GM06990 (cell line): ENCODE measurements around the gene LAMB3.

Source experiments
- DNase-seq: peaks from one replicate; pipeline ENCODE4 v3.0.0-alpha.2; 2011; ENCODE audit not compliant: insufficient read length; ENCODE audit errors: extremely low read depth
- H3K27me3 ChIP-seq: replicated peaks from 2 replicates; pipeline ENCODE4 v1.6.0; 2011; ENCODE audit warnings: low read length; ENCODE audit not compliant: control insufficient read depth, insufficient read depth
- H3K36me3 ChIP-seq: 2 replicates; pipeline ENCODE4 v1.5.1; 2011; ENCODE audit warnings: low read length; ENCODE audit not compliant: control insufficient read depth, insufficient read depth
- H3K4me3 ChIP-seq: replicated peaks from 2 replicates; pipeline ENCODE4 v1.5.1; 2011; ENCODE audit warnings: low read depth, mild to moderate bottlenecking, control low read depth, low read length
- CTCF ChIP-seq: IDR thresholded peaks from 2 replicates; pipeline ENCODE4 v1.5.1; 2011; ENCODE audit warnings: low read length, control low read depth, mild to moderate bottlenecking, inconsistent platforms; ENCODE audit not compliant: insufficient read depth, poor library complexity, severe bottlenecking

Gene LAMB3

DNA sequence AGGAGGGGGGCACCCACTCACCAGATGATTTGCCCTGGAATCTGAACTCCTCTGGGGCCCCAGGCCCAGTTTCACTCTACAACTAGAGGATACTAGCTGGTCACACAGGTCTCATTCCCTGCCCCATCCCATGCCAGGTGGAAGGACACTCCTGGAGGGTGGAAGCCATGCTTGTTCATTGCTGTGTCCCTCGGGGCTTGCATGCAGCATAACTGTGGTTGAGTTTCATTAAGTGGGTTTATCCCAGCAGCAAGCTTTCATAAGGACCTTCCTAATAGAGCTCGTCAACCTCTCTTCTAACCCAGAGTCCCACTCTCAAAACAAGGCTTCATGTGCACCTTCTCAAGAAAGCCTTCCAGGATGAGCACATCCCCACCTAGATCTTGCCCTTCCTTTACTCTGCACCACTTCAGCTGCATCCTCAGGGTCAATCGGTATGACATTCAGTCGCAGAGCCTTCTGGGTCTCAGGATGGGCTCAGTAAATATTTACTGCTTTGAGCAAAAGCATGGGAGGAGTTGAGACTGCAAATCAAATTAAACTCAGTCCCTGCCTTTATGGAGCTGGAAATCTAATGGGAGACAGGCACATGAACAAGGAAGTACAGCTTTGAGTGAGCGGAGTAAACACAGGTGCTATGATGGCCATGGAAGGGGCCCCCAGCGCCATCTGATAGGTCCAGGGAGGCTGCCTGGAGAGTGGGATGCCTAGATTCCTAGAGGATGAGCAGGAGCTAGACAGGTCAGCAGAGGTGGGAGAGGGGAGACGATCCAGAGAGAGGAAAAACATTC is 32.3 kb downstream of the LAMB3 start:
- H3K27me3 ChIP-seq: no peaks in the 10 kb centered on the region; the same call in 1 of the 2 replicates
- no peak overlapping the region for H3K4me3 ChIP-seq
- no peak for DNase-seq
- no peak for TF ChIP-seq CTCF
- no peaks in the 10 kb centered on the region for H3K36me3 ChIP-seq

GRCh38 chr1:209618756-209619420 is 33.3 kb downstream of the LAMB3 start:
- no peak for DNase-seq
- Histone ChIP-seq H3K27me3 (no peaks in the 10 kb centered on the region; the same call in 1 of the 2 replicates), H3K36me3 (no peaks in the 10 kb centered on the region), H3K4me3 (no peak overlapping the region)
- no peak for TF ChIP-seq CTCF

GRCh38 chr1:209618291-209618690 is 33.9 kb downstream of the LAMB3 start:
- Histone ChIP-seq H3K27me3 (no peaks in the 10 kb centered on the region; the same call in 1 of the 2 replicates), H3K36me3 (no peaks in the 10 kb centered on the region)
- no peak for TF ChIP-seq CTCF

DNA sequence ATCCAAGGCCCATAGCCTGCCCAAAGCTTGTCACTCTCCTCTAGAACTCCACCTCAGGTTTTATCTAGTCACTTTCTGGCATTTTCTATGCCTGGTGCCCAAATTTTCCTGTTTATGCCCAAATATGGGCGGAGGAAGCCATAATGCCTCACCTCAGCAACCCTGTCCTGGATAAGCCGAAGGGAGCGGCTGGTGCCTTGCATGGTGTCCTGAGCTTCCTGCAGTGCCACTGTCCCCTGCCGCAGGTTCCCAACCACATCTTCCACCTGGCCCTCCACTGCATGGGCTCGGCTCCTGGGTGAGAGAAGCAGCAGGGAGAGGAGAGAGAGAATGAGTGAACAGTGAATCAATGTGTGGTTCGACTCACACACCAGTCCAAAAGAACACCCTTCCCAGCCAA is 34.5 kb downstream of the LAMB3 start:
- TF ChIP-seq CTCF: no peak
- no peak for DNase-seq
- Histone ChIP-seq H3K27me3 (peaks cover 3% of the 10 kb centered on the region; the same call in 1 of the 2 replicates), H3K36me3 (no peaks in the 10 kb centered on the region), H3K4me3 (no peak overlapping the region)

More at GRCh38 chr1:209618291-209618690, 33.9 kb downstream of the LAMB3 start:
- DNase-seq: no peak
- no peak overlapping the region for H3K4me3 ChIP-seq

DNA sequence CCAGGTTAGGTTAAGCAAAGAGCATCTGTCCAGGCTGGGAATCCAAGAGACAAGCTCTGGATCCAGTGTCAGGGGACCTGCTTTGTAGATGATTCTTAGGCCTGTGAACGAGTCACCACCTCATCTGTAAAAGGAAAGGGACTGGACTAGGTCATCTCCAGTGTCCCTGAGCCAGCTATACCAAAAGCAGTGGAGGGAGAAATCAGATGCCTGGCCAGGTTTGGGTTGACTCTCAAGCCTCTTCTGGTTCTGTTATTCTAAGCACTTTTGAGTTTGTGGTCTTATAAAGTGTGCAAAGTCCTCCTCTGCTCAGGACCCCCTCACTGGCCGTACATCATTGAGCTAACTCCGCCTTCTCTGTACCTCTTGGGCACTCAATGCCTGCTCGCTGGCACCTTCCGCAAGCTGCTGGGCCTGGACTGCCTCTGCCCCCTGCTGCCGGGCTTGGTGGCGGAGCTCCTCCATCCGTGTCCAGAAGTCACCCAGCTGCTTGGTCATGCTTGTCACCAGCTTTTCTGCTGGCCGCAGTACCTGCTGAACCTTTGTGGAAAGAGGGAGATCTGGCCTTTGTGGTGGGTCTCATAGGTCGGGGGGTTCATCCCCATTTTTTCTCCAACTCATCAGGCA is 35.1 kb downstream of the LAMB3 start:
- no peak for TF ChIP-seq CTCF
- Histone ChIP-seq H3K36me3 (no peaks in the 10 kb centered on the region), H3K4me3 (no peak overlapping the region), H3K27me3 (peaks cover 3% of the 10 kb centered on the region; the same call in 1 of the 2 replicates)
- no peak for DNase-seq
